CD4-positive, alpha-beta T cell treated with Interferon alpha-2 for 1 hour (primary cell): ENCODE results near the gene MTX1.
A peak's percentile ranks its signal among the peaks of the same experiment; 100 is the strongest.
"Not testable (repeated sequence)": the region's sequence is repeated elsewhere in the genome, so short reads cannot be mapped to it uniquely, and the experiment has no call there.

Experiments
- DNase-seq, 2 donors: peaks; one replicate each; pipeline ENCODE4 v3.0.0-alpha.2; 2020 to 2022

The MTX1 gene

GRCh38 chr1:155189926-155190325 is 18.6 kb upstream of the MTX1 start:
- not testable (repeated sequence) for DNase-seq

- no peak for DNase-seq
Observed at GRCh38 chr1:155191904-155192303, 16.6 kb upstream of the MTX1 start.

GRCh38 chr1:155192346-155193274 is 15.9 kb upstream of the MTX1 start:
- DNase-seq, result peak; percentile 59 to 74

- DNase-seq, result peak; percentile 84 to 88
Observed at GRCh38 chr1:155193275-155193990, 15.1 kb upstream of the MTX1 start.

- DNase-seq, result not testable (repeated sequence)
Observed at GRCh38 chr1:155193991-155194240, 14.6 kb upstream of the MTX1 start.

GRCh38 chr1:155195201-155196102 is 13.0 kb upstream of the MTX1 start:
- no peak for DNase-seq

- no peak for DNase-seq
Observed at GRCh38 chr1:155196103-155196892, 12.2 kb upstream of the MTX1 start.

- DNase-seq, result no peak
Observed at GRCh38 chr1:155196893-155197638, 11.4 kb upstream of the MTX1 start.

GRCh38 chr1:155197901-155198546 is 10.5 kb upstream of the MTX1 start:
- no peak for DNase-seq

GRCh38 chr1:155198547-155198906 is 10.0 kb upstream of the MTX1 start:
- no peak for DNase-seq

- no peak for DNase-seq
Observed at GRCh38 chr1:155199792-155200191, 8.7 kb upstream of the MTX1 start.

- no peak for DNase-seq
Observed at GRCh38 chr1:155200920-155201319, 7.6 kb upstream of the MTX1 start.

- no peak for DNase-seq
Observed at GRCh38 chr1:155202198-155202597, 6.3 kb upstream of the MTX1 start.

- DNase-seq, result no peak
Observed at GRCh38 chr1:155202731-155203515, 5.6 kb upstream of the MTX1 start.

- no peak for DNase-seq
Observed at GRCh38 chr1:155205035-155205434, 3.5 kb upstream of the MTX1 start.

- DNase-seq, result no peak
Observed at GRCh38 chr1:155205969-155206593, 2.4 kb upstream of the MTX1 start.

- DNase-seq, result peak; percentile 90 to 94
Observed at GRCh38 chr1:155206891-155207805, 1.3 kb upstream of the MTX1 start.

GRCh38 chr1:155207806-155208540 is 522 bp upstream of the MTX1 start, which contains the start of gene THBS3:
THBS3 (minus strand) TSS chr1:155207897; CDS start chr1:155207876, 21 bp downstream.
- no peak for DNase-seq
